Peyer's patch (tissue), 4 donors: Measurements from ENCODE around the gene WLS.

ENCODE experiments used
- POLR2A ChIP-seq, 2 donors: fragments of 450-650 bp; IDR thresholded peaks; one replicate each; pipeline ENCODE4 v1.5.1; 2017; ENCODE audit warnings: antibody characterized with exemption in 2 of 2, mild to moderate bottlenecking in 2 of 2, moderate library complexity in 2 of 2
- TF ChIP-seq, protein P1 (sequence below), 6 experiments: fragments of 450-650 bp in 4 of 6; fragments of 200-600 bp in 2 of 6; sonication (generic) in 1 of 6; IDR thresholded peaks; one replicate each; pipeline ENCODE4 v1.5.1; 2017 to 2019; ENCODE audit warnings: antibody characterized with exemption in 6 of 6, mild to moderate bottlenecking in 3 of 6, moderate library complexity in 1 of 6

GRCh38 chr1:68181165-68181556, 51.2 kb downstream of the WLS start:
- no peak for TF ChIP-seq POLR2A (IDR thresholded peaks at IDR 0.05)
- TF ChIP-seq, protein P1, sequence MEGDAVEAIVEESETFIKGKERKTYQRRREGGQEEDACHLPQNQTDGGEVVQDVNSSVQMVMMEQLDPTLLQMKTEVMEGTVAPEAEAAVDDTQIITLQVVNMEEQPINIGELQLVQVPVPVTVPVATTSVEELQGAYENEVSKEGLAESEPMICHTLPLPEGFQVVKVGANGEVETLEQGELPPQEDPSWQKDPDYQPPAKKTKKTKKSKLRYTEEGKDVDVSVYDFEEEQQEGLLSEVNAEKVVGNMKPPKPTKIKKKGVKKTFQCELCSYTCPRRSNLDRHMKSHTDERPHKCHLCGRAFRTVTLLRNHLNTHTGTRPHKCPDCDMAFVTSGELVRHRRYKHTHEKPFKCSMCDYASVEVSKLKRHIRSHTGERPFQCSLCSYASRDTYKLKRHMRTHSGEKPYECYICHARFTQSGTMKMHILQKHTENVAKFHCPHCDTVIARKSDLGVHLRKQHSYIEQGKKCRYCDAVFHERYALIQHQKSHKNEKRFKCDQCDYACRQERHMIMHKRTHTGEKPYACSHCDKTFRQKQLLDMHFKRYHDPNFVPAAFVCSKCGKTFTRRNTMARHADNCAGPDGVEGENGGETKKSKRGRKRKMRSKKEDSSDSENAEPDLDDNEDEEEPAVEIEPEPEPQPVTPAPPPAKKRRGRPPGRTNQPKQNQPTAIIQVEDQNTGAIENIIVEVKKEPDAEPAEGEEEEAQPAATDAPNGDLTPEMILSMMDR (IDR thresholded peaks at IDR 0.05) = no peak
